Measurements from ENCODE around the gene RAB39B.

DNA sequence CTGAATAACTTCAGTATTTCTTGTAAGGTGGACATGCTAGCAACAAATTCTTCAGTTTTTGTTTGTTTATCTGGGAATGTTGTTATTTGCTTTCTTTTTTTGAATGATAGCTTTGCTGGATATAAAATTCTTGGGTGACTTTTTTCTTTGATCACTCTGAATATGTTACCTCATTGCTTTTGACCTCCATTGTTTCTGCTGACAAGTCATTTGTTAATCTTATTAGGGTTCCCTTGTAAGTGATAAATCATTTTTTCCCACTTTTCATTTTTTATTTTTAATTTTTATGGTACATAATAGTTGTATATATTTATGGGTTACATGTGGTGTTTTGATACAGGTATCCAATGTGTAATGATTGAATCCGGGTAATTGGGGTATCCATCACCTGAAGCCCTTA, 6.7 kb upstream of the RAB39B start:
- TF ChIP-seq EZH2 (IDR thresholded peaks at IDR 0.05): no peak
- TF ChIP-seq, protein P1, sequence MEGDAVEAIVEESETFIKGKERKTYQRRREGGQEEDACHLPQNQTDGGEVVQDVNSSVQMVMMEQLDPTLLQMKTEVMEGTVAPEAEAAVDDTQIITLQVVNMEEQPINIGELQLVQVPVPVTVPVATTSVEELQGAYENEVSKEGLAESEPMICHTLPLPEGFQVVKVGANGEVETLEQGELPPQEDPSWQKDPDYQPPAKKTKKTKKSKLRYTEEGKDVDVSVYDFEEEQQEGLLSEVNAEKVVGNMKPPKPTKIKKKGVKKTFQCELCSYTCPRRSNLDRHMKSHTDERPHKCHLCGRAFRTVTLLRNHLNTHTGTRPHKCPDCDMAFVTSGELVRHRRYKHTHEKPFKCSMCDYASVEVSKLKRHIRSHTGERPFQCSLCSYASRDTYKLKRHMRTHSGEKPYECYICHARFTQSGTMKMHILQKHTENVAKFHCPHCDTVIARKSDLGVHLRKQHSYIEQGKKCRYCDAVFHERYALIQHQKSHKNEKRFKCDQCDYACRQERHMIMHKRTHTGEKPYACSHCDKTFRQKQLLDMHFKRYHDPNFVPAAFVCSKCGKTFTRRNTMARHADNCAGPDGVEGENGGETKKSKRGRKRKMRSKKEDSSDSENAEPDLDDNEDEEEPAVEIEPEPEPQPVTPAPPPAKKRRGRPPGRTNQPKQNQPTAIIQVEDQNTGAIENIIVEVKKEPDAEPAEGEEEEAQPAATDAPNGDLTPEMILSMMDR (IDR thresholded peaks at IDR 0.05): no peak
- no peak for TF ChIP-seq EZH2phosphoT487 (IDR thresholded peaks at IDR 0.05)

All from neural progenitor cell (in vitro differentiated cells).